PC-3 (cell line): ENCODE results near the gene ARHGEF26.

Experiments used
- CTCF ChIP-seq: fragments of 300-600 bp; sonication (generic); conservative IDR thresholded peaks from 2 replicates; pipeline ENCODE4 v1.5.1; 2017; ENCODE audit warnings: antibody characterized with exemption, low read depth, mild to moderate bottlenecking, low read length
- EZH2 ChIP-seq: fragments of 300-600 bp; sonication (generic); IDR thresholded peaks from one replicate; pipeline ENCODE4 v1.6.1; 2017; ENCODE audit warnings: antibody characterized with exemption, mild to moderate bottlenecking, low read length; ENCODE audit not compliant: unreplicated experiment

- TF ChIP-seq EZH2: no peak
- no peak for TF ChIP-seq CTCF
Measured at GRCh38 chr3:154135511-154136173, 14.5 kb downstream of the ARHGEF26 start.
